ENCODE data around the gene RTN3. TPM values are rescaled to one million over a fixed set of nuclear protein-coding genes. Genes with fewer than 3 reads are reported as not detected.
A peak's percentile ranks its signal among the peaks of the same experiment; 100 is the strongest.
"Not testable (repeated sequence)": the region's sequence is repeated elsewhere in the genome, so short reads cannot be mapped to it uniquely, and the experiment has no call there.

RTN3 gene
- total RNA-seq, 1 donor from 2014 or later, result 49.3 TPM

DNA sequence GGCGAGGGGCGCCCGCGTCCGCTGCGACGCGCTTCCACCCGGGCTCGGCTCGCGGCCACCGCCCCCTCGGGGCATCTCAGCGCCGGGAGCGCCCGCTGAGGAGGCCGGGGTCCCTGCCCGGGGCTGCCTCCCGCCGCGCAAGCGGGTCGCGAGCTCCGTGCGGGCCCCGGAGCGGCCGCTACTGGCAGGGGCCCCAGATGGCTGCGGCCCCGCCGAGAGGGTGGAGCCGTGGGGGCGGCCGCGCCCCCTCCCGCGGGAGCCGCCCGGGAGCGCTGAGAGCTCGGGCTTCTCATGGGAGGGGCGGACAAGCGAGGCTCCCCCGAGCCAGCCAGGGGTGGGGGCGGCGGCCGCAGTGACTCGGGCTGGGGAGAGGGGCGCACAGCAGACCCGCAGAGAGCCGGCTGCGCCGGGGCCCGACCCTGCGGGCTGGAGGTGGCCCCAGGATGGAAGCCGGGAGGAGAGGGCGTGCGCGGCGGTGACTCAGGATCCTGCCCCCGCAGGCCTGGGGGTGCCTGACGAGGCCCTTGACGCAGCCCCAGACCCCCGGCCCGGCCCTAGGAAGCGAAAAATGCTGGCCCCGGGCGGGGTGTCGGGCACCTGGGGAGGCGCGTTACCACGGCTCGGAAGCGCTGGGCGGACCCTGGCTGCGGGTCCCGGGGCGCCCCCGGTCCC is 87.9 kb downstream of the RTN3 start:
- ATAC-seq, result peak; percentile 34

GRCh38 chr11:63769714-63770455 is 88.6 kb downstream of the RTN3 start:
- ATAC-seq, result no peak

GRCh38 chr11:63770763-63771162 is 89.5 kb downstream of the RTN3 start:
- ATAC-seq, result no peak

DNA sequence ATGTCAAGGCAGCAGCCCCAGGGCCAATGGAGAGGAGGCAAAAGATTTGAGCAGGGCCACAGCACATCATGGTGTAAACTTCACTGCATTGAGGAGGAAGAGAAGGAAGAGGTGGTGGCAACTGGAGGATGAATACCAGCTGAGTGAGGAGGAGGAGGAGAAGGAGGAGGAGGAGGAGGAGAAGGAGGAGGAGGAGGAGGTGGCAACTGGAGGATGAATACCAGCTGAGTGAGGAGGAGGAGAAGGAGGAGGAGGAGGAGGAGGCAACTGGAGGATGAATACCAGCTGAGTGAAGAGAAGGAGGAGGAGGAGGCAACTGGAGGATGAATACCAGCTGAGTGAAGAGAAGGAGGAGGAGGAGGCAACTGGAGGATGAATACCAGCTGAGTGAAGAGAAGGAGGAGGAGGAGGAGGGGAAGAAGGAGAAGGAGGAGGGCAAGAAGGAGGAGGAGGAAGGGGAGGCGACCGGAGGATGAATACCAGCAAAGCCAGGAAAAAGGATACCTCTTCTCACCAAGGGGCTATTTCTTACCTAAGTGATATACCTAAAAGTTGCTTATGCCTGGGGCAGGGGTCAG is 90.5 kb downstream of the RTN3 start:
- not testable (repeated sequence) for ATAC-seq

DNA sequence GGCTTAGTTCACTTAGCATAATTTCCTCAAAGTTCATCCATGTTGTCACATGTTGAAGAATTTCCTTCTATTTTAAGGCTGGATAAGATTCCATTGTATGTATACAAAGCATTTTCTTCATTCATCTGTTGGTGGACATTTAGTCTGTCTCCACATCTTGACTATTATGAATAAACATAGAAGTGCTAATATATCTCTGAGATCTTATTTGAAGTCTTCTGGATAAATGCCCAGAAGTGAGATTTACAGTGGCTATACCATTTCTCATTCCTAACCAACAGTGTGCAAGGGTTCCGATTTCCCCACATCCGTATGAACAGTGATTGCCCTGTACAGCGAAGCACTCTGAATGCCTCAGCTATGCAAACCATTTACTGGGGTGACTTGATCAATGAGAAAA is 93.9 kb downstream of the RTN3 start:
- ATAC-seq, result no peak

GRCh38 chr11:63779039-63779438 is 97.7 kb downstream of the RTN3 start:
- ATAC-seq, result no peak

GRCh38 chr11:63782749-63783148 is 101.4 kb downstream of the RTN3 start:
- no peak for ATAC-seq

- no peak for ATAC-seq
Observed at GRCh38 chr11:63783925-63784592, 102.8 kb downstream of the RTN3 start.

DNA sequence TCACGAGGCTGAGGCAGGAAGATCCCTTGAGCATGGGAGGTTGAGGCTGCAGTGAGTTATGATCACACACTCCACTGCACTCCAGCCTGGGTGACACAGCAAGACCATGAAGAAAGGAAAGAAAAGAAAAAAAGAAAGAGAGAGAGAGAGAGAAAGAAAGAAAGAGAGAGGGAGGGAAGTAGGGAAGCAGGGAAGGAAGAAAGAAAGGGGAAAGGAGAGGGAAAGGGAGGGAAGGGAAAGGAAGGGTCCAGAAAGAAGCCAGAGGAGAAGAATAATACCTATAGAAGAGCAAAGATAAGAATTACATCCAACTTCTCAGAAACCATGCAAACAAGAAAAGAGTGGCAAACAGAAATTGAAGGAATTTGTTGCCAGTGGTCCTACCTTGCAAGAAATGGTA is 104.5 kb downstream of the RTN3 start:
- ATAC-seq, result no peak

DNA sequence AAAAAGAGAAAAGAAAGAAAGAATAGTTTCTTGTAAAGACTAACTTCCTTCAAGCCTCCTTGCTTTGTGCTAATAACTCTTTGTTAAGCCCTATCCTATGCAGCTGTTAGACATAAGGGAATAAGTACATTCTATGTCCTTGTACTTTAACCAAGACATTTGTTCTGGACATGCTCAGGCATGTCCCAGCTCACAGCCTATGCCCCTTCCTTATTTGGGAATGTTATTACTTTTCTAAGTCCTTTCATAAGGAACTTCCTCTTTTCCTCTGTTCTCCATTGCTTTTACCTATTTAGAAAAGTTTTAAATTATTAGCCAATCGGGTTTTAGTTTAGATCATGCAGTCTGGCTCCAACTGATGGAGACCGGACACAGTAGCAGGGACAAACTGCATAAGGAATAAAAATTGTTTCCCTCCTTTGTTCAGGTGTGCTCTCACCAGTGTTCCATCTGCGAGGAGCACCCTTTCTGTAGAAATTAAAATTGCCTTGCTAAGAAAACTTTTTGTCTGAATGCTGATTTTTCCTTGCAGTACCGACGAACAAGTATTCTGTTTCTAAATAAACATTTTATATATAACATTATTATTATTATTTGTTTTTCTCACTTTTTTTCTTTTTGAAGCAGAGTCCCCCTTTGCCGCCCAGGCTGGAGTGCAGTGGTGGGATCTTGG is 110.3 kb downstream of the RTN3 start:
- ATAC-seq, result no peak

- ATAC-seq, result no peak
Observed at GRCh38 chr11:63793161-63793560, 111.9 kb downstream of the RTN3 start.

- ATAC-seq, result no peak
Observed at GRCh38 chr11:63795066-63795465, 113.8 kb downstream of the RTN3 start.

DNA sequence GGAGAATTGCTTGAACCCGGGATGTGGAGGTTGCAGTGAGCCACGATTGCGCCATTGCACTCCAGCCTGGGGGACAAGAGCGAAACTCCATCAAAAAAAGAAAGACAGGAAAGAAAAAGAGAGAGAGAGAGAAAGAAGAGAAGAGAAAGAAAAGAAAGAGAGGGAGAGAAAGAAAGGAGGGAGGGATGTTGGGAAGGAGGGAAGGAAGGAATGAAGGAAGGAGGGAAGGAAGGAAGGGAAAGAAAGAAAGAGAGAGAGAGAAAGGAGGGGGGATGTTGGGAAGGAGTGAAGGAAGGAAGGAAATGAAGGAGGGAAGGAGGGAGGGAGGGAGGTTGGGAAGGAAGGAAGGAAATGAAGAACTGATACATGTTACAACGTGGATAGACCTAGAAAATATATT is 119.6 kb downstream of the RTN3 start:
- no peak for ATAC-seq

GRCh38 chr11:63802637-63803414 is 121.5 kb downstream of the RTN3 start:
- peak; percentile 92 for ATAC-seq

GRCh38 chr11:63804259-63804658 is 123.0 kb downstream of the RTN3 start:
- ATAC-seq, result peak; percentile 90

DNA sequence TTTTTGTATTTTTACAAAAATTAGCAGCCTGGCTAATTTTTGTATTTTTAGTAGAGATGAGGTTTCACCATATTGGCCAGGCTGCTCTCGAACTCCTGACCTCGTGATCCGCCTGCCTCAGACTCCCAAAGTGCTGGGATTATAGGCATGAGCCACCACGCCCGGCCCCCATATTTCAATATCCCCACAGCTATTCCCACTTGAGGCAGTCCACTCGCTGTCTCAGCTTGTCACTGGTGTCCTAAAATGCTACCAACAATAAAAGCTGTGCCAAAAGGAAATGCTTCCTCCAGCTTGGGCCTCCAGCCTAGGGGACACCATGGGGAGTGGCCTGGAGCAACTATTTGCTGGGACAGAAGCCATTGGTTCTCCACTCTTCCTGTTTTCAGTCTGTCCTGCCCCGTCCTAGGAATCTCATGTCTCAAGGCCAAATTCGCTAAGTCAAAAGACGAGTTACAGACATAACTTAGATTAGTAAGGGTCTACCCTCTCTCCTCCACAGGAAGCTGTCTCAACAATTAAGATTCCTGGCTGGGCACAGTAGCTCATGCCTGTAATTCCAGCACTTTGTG is 124.6 kb downstream of the RTN3 start:
- ATAC-seq, result no peak

Other genes starting within 250 kb of the RTN3 start
- 0.16 TPM for gene PLAAT5, start 190.3 kb upstream of the RTN3 start, total RNA-seq
- not detected for gene LGALS12, start 175.4 kb upstream of the RTN3 start, total RNA-seq
- 5.5 TPM for gene PLAAT4, start 144.7 kb upstream of the RTN3 start, total RNA-seq
- gene PLAAT2, start 118.1 kb upstream of the RTN3 start, total RNA-seq, result 0.84 TPM
- gene PLAAT3, start 67.1 kb upstream of the RTN3 start, total RNA-seq, result 3.2 TPM
- 51.9 TPM for gene ATL3, start 10.1 kb upstream of the RTN3 start, total RNA-seq
- gene ZFTA, start 87.3 kb downstream of the RTN3 start, total RNA-seq, result 2.9 TPM
- gene SPINDOC, start 132.0 kb downstream of the RTN3 start, total RNA-seq, result 4.4 TPM
- gene MARK2, start 157.6 kb downstream of the RTN3 start, total RNA-seq, result 70.6 TPM
- 0.16 TPM for gene RCOR2, start 235.7 kb downstream of the RTN3 start, total RNA-seq